Testis (tissue), 3 donors: ENCODE data around the gene CALD1. TPM values are rescaled to one million over a fixed set of nuclear protein-coding genes. Genes with fewer than 3 reads are reported as not detected.

Experiments used
- DNase-seq: peaks from one replicate; pipeline ENCODE4 v3.0.0-alpha.2; 2019
- H3K27ac ChIP-seq, 2 donors: fragments of 200-600 bp; sonication (generic); one replicate each; pipeline ENCODE4 v1.5.1; 2019
- H3K27me3 ChIP-seq: fragments of 200-600 bp; sonication (generic); one replicate; pipeline ENCODE4 v1.5.1; 2019
- H3K36me3 ChIP-seq: fragments of 200-600 bp; sonication (generic); one replicate; pipeline ENCODE4 v1.5.1; 2017; ENCODE audit warnings: low read depth; ENCODE audit errors: missing control alignments
- H3K4me1 ChIP-seq: fragments of 200-600 bp; sonication (generic); one replicate; pipeline ENCODE4 v1.5.1; 2019
- H3K4me3 ChIP-seq, 2 donors: fragments of 200-600 bp; sonication (generic); one replicate each; pipeline ENCODE4 v1.5.1; 2017 to 2019
- H3K9me3 ChIP-seq: fragments of 200-600 bp; sonication (generic); one replicate; pipeline ENCODE4 v1.5.1; 2017
- POLR2A ChIP-seq: fragments of 450-650 bp; IDR thresholded peaks from one replicate; pipeline ENCODE4 v1.6.1; 2017; ENCODE audit warnings: antibody characterized with exemption, mild to moderate bottlenecking, moderate library complexity
- WGBS, 2 donors: methylation state at CpG; one replicate each; pipeline ENCODE4 v1.1.5; 2018; 5-methylcytosine and 5-hydroxymethylcytosine counted together
- intact Hi-C: fragments of 100-400 bp; cut with DNase I; formaldehyde crosslinking; loops from one replicate; pipeline ENCODE4 v1.15.1; 2023; ENCODE audit warnings: low total_unique reads
- polyA plus RNA-seq: library from polyadenylated mRNA; stranded (reverse); fragments of 350-450 nt; fragmentation: Illumina TruSeq; extraction: RNeasy Lipid Tissue Mini Kit (QIAGEN cat#74804); gene quantifications from one replicate; pipeline ENCODE4 v1.2.3, GENCODE V29; 2014; ENCODE audit warnings: low read depth, low replicate concordance; ENCODE audit not compliant: insufficient read depth
- total RNA-seq, 2 donors: library from RNA; depleted of rRNA; stranded (reverse); fragments of >200 nt; gene quantifications; one replicate each; pipeline ENCODE4 v1.2.3, GENCODE V29; 2016
- TF ChIP-seq, protein P1 (sequence below), 3 experiments: fragments of 450-650 bp in 2 of 3; fragments of 200-600 bp in 1 of 3; sonication (generic) in 1 of 3; IDR thresholded peaks; one replicate each; pipeline ENCODE4 v1.5.1; 2016 to 2019; ENCODE audit warnings: antibody characterized with exemption in 3 of 3, mild to moderate bottlenecking in 2 of 3, moderate library complexity in 1 of 3

The CALD1 gene
- total and polyA plus RNA-seq, 3 donors from 2014 or later: 103 to 153 (median 135) TPM

DNA sequence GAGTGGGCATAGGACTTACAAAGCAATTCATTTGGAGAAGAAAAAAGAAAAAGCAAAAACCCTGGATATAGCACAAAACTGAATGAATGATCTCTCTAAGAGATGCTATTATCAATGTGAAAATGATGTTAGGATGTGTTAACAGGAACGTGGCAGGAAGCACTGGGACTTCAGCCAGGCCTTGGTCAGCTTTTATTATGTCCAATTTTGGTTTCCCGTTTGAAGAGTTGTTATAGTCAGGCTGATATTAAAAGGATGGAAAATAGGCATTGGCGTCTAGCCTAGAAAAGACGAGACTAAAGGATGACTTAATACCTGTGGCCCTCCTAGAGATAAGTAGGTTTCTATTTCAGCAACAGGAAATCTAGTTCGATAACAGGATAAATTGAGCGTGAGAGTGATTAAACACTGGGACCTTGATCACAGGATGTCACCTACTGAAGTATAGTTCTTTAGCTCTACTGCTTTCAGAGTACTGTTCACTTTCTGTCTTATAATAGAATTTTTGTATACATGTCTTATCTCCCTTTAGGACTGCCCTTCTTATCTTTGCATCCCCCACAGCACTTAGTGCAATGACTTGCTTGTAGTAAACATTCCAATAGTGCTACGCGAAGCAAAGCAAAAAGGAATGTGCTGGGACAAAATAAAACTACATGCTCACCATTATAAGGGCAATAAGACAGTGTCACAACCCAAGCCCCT, 107.1 kb downstream of the CALD1 start:
- Histone ChIP-seq H3K27ac (peak overlapping the region; percentile 14 to 57), H3K36me3 (no peaks in the 10 kb centered on the region), H3K27me3 (no peaks in the 10 kb centered on the region), H3K9me3 (no peaks in the 10 kb centered on the region), H3K4me1 (peaks cover 23% of the 10 kb centered on the region), H3K4me3 (no peak overlapping the region)
- DNase-seq: peak; percentile 63
- intact Hi-C loops: no loop called here
- TF ChIP-seq, protein P1, sequence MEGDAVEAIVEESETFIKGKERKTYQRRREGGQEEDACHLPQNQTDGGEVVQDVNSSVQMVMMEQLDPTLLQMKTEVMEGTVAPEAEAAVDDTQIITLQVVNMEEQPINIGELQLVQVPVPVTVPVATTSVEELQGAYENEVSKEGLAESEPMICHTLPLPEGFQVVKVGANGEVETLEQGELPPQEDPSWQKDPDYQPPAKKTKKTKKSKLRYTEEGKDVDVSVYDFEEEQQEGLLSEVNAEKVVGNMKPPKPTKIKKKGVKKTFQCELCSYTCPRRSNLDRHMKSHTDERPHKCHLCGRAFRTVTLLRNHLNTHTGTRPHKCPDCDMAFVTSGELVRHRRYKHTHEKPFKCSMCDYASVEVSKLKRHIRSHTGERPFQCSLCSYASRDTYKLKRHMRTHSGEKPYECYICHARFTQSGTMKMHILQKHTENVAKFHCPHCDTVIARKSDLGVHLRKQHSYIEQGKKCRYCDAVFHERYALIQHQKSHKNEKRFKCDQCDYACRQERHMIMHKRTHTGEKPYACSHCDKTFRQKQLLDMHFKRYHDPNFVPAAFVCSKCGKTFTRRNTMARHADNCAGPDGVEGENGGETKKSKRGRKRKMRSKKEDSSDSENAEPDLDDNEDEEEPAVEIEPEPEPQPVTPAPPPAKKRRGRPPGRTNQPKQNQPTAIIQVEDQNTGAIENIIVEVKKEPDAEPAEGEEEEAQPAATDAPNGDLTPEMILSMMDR (IDR thresholded peaks at IDR 0.05): no peak
- no peak for TF ChIP-seq POLR2A
- WGBS, 2 donors: 24 to 36% methylated on average over 8 of the region's 8 CpGs

DNA sequence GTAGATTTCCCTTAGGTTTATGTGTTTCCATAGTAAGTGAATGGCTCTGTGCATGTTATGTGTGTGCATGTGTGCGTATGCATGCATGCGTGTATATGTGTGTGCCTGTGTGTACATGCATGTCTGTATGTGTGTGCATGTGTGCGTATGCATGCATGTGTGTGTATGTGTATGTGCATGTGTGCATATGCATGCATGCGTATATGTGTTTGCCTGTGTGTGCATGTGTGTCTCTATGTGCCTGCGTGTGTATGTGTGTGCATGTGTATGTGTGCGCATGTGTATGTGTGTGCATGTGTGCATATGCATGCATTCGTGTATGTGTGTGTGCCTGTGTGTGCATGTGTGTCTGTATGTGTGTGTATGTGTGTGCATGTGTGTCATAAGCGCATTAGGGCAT, 108.1 kb downstream of the CALD1 start:
- Histone ChIP-seq H3K36me3 (no peaks in the 10 kb centered on the region), H3K4me3 (no peak overlapping the region), H3K9me3 (no peaks in the 10 kb centered on the region), H3K27ac (no peak overlapping the region), H3K4me1 (peaks cover 23% of the 10 kb centered on the region), H3K27me3 (no peaks in the 10 kb centered on the region)
- WGBS, 2 donors: 86 to 93% methylated on average over 8 of the region's 8 CpGs
- intact Hi-C loops: no loop called here
- TF ChIP-seq POLR2A: no peak
- TF ChIP-seq, protein P1 (IDR thresholded peaks at IDR 0.05): no peak
- DNase-seq: no peak

DNA sequence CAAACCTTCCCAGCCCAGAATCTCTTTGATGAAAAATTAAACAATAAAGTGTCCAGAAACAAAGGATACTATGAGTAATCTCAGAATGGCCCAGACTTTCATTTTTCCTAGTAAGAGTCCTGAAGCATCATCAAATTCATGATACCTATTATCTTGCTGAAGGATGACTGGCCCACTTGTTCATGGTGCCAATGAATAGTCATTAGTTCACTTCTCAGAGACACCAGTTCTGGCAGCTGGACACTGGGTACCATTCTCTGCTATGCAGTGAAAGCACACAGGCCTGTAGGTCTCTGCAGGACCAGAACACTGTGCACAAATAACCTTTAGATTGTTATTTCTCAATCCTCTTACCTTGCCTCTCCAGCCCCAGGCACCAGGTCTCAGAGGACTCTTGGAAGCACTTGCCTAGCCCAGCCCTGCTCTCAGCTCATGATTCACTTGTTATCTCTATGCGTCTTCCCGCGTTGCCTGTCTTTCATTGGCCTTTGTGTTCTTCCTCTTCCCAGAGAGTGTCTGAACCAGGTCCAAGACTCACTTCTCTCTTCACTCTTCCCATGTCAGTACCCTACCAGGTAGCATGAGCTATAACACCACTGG, 108.8 kb downstream of the CALD1 start:
- H3K4me1 ChIP-seq: peaks cover 23% of the 10 kb centered on the region
- intact Hi-C loops: no loop called here
- H3K27me3 ChIP-seq: no peaks in the 10 kb centered on the region
- DNase-seq: no peak
- no peaks in the 10 kb centered on the region for H3K9me3 ChIP-seq
- no peak overlapping the region for H3K4me3 ChIP-seq
- WGBS, 2 donors: 27 to 31% methylated on average over 3 of the region's 3 CpGs
- no peaks in the 10 kb centered on the region for H3K36me3 ChIP-seq
- no peak for TF ChIP-seq POLR2A
- TF ChIP-seq, protein P1 (IDR thresholded peaks at IDR 0.05): no peak
- no peak overlapping the region for H3K27ac ChIP-seq

DNA sequence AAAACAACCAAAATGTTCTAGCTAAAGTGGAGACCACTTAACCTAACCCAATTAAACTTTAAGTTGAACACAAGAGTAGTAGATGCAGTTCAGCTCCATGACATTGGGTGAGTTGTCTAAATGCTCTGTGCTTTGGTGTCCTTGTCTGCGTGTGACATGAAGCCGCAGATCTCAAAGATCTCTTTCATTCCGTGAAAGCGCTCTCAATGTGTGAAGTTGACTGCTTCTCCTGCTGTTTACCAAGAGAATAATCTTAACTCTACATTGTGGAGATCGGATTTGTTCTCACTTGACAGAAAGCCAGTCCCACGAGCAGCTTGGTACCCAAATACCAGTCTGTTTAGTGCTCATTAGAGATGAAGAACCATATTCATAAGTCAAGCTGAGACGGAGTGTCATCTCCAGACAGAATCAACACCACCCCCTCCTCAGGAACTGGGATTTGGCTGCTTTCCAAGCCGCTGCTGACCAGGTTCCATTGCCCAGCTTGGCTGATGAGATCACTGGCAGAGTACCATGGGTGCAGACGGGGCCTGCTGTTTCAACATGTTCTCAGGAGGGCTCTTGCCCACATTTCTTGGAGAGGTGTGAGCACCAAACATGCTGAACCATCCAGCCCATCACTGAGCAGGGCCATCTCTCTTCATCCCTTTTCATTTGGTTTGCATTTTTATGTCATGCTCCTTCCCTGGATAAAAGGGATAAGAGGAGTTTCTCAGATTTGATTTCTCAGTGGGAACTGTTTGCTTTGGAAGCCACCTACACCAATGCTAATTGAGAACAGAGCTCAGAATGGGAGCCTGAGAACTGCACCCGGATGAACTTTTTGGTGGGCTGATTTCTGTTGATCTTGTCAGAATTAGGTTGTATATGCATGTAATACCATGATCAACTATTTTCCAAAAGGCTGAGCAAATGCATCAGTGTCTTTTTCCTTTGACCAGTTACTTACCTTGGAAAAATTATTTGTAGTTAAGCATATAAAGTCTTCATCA, 111.1 kb downstream of the CALD1 start:
- no peaks in the 10 kb centered on the region for H3K36me3 ChIP-seq
- WGBS, 2 donors: 71 to 73% methylated on average over 8 to 10 of the region's 10 CpGs
- intact Hi-C loops: no loop called here
- peaks cover 23% of the 10 kb centered on the region for H3K4me1 ChIP-seq
- H3K4me3 ChIP-seq: peak overlapping the region; percentile 55 to 64
- no peaks in the 10 kb centered on the region for H3K27me3 ChIP-seq
- no peak for DNase-seq
- H3K9me3 ChIP-seq: no peaks in the 10 kb centered on the region
- TF ChIP-seq POLR2A: no peak
- TF ChIP-seq, protein P1 (IDR thresholded peaks at IDR 0.05): no peak
- H3K27ac ChIP-seq: peak overlapping the region; percentile 84 to 91
